HG02763 (cell line): ENCODE results near the gene PSIP1.
"Not testable (repeated sequence)": the region's sequence is repeated elsewhere in the genome, so short reads cannot be mapped to it uniquely, and the experiment has no call there.

Experiments
- ATAC-seq: cut with Tn5 transposase; IDR thresholded peaks from one replicate; pipeline ENCODE4 v1.9.1; 2021; ENCODE audit warnings: mild to moderate bottlenecking, moderate library complexity; ENCODE audit not compliant: unreplicated experiment

The PSIP1 gene

GRCh38 chr9:15510789-15511575, at the start of gene PSIP1:
Gene PSIP1, minus strand, starts transcription at chr9:15510970. Its CDS starts 782 bp downstream, at chr9:15510188.
- peak; percentile 79 for ATAC-seq

GRCh38 chr9:15553528-15553898, 42.7 kb upstream of the PSIP1 start:
- ATAC-seq, result peak; percentile 17

- ATAC-seq, result peak; percentile 86
These were observed 42.1 kb upstream of the PSIP1 start, which contains the start of gene CCDC171 for GRCh38 chr9:15552636-15553527. Gene CCDC171, plus strand, starts transcription at chr9:15553043. Its CDS starts 11,046 bp downstream, at chr9:15564089.

- ATAC-seq, result no peak
These were observed 38.8 kb upstream of the PSIP1 start for GRCh38 chr9:15549611-15550010.

GRCh38 chr9:15543047-15543813, 32.5 kb upstream of the PSIP1 start:
- ATAC-seq, result no peak

GRCh38 chr9:15542624-15543023, 31.9 kb upstream of the PSIP1 start:
- no peak for ATAC-seq

GRCh38 chr9:15541872-15542271, 31.1 kb upstream of the PSIP1 start:
- ATAC-seq, result no peak

- no peak for ATAC-seq
These were observed 20.6 kb upstream of the PSIP1 start for GRCh38 chr9:15531380-15531779.

GRCh38 chr9:15529566-15530324, 19.0 kb upstream of the PSIP1 start:
- ATAC-seq, result peak; percentile 81

- not testable (repeated sequence) for ATAC-seq
These were observed 16.3 kb upstream of the PSIP1 start for GRCh38 chr9:15527035-15527434.

- no peak for ATAC-seq
These were observed 15.2 kb upstream of the PSIP1 start for GRCh38 chr9:15525958-15526357.

- ATAC-seq, result no peak
These were observed 14.2 kb upstream of the PSIP1 start for GRCh38 chr9:15524845-15525455.

GRCh38 chr9:15522130-15522755, 11.5 kb upstream of the PSIP1 start:
- no peak for ATAC-seq

- no peak for ATAC-seq
These were observed 10.5 kb upstream of the PSIP1 start for GRCh38 chr9:15521254-15521653.

- no peak for ATAC-seq
These were observed 9.1 kb upstream of the PSIP1 start for GRCh38 chr9:15519831-15520230.

GRCh38 chr9:15513335-15513734, 2.6 kb upstream of the PSIP1 start:
- ATAC-seq, result no peak

- no peak for ATAC-seq
These were observed 2.1 kb upstream of the PSIP1 start for GRCh38 chr9:15512889-15513288.

- ATAC-seq, result no peak
These were observed 1.4 kb upstream of the PSIP1 start for GRCh38 chr9:15512204-15512603.
